HG03432 (cell line): Measurements from ENCODE around the gene PPP3CA.
"Not testable (repeated sequence)": the region's sequence is repeated elsewhere in the genome, so short reads cannot be mapped to it uniquely, and the experiment has no call there.

ENCODE experiments used
- ATAC-seq: cut with Tn5 transposase; IDR thresholded peaks from one replicate; pipeline ENCODE4 v1.9.1; 2021; ENCODE audit warnings: mild to moderate bottlenecking, moderate library complexity; ENCODE audit not compliant: unreplicated experiment

PPP3CA gene

GRCh38 chr4:101152521-101152920 lies 194.8 kb downstream of the PPP3CA start:
- no peak for ATAC-seq

- no peak for ATAC-seq
Measured at GRCh38 chr4:101148551-101148950, 198.8 kb downstream of the PPP3CA start.

GRCh38 chr4:101147283-101147682 lies 200.0 kb downstream of the PPP3CA start:
- ATAC-seq, result no peak

- ATAC-seq, result no peak
Measured at GRCh38 chr4:101145021-101145420, 202.3 kb downstream of the PPP3CA start.

GRCh38 chr4:101142259-101142658 lies 205.1 kb downstream of the PPP3CA start:
- peak; percentile 67 for ATAC-seq

- peak; percentile 5 for ATAC-seq
Measured at GRCh38 chr4:101141855-101142254, 205.5 kb downstream of the PPP3CA start.

GRCh38 chr4:101141230-101141629 lies 206.1 kb downstream of the PPP3CA start:
- ATAC-seq, result peak; percentile 49

- ATAC-seq, result no peak
Measured at GRCh38 chr4:101140228-101140627, 207.1 kb downstream of the PPP3CA start.

- ATAC-seq, result no peak
Measured at GRCh38 chr4:101136373-101137370, 210.7 kb downstream of the PPP3CA start.

GRCh38 chr4:101135371-101136010 lies 211.8 kb downstream of the PPP3CA start:
- peak; percentile 76 for ATAC-seq

- not testable (repeated sequence) for ATAC-seq
Measured at GRCh38 chr4:101131058-101131457, 216.3 kb downstream of the PPP3CA start.

- not testable (repeated sequence) for ATAC-seq
Measured at GRCh38 chr4:101128898-101129297, 218.4 kb downstream of the PPP3CA start.

GRCh38 chr4:101128473-101128872 lies 218.9 kb downstream of the PPP3CA start:
- no peak for ATAC-seq

GRCh38 chr4:101127176-101127790 lies 220.0 kb downstream of the PPP3CA start:
- peak; percentile 63 for ATAC-seq

GRCh38 chr4:101126059-101126458 lies 221.3 kb downstream of the PPP3CA start:
- no peak for ATAC-seq

- no peak for ATAC-seq
Measured at GRCh38 chr4:101125045-101125942, 222.0 kb downstream of the PPP3CA start.

- no peak for ATAC-seq
Measured at GRCh38 chr4:101123231-101123630, 224.1 kb downstream of the PPP3CA start.

GRCh38 chr4:101122019-101122418 lies 225.3 kb downstream of the PPP3CA start:
- ATAC-seq, result no peak

GRCh38 chr4:101119141-101119540 lies 228.2 kb downstream of the PPP3CA start:
- ATAC-seq, result no peak

GRCh38 chr4:101118617-101119016 lies 228.7 kb downstream of the PPP3CA start:
- no peak for ATAC-seq
